ENCODE data around the gene TAS2R42.

Gene TAS2R42

DNA sequence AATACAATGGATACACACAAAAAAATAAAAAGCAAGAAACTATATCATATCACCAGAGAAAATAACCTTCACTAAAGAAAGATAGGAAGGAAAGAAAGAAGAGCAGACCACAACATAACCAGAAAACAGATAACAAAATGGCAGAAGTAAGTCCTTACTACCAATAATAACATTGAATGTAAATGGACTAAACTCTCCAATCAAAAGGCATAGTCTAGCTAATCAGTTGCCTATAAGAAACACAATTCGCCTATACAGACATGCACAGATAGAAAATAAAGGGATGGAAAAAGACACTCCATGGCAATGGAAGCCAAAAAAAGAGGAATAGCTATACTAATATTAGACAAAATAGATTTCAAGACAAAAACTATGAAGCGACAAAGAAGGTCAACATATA lies 43.4 kb downstream of the TAS2R42 start:
- DNase-seq: no peak

DNA sequence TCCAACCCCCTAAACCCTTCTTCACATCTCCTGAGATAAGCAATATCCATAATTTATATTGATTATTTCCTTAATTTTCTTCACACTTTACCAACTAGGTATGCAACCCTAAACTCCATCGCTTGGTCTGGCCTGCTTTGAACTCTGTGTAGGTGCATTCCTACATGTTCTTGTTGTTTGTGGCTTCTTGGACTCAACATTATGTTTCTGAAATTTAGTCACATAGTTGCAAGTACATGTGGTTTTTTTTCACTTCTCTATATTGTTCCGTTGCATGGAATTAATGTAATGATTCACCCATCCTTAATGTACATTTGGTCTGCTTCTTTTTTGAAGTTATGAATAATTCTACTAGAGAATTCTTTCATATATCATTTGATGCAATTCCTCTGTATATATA lies 50.7 kb downstream of the TAS2R42 start:
- no peak for DNase-seq
